ENCODE data around the gene WIPI1.
A peak's percentile ranks its signal among the peaks of the same experiment; 100 is the strongest.

GRCh38 chr17:68432086-68432864, 25.0 kb downstream of the WIPI1 start:
- TF ChIP-seq CTCF (conservative IDR thresholded peaks at IDR 0.05; ENCODE audit: low read depth, low read length): peak; percentile 6; the same call in 1 of the 2 replicates
- TF ChIP-seq EZH2 (IDR thresholded peaks at IDR 0.05; ENCODE audit: borderline replicate concordance, low read depth, low read length, poor library complexity, severe bottlenecking): no peak

All from A673 (cell line).